H1 (cell line): ENCODE measurements around the gene RTL9. TPM values are rescaled to one million over a fixed set of nuclear protein-coding genes. Genes with fewer than 3 reads are reported as not detected.

Experiments
- CTCF ChIA-PET: fragments of 300-600 bp; sonication (Branson Sonifier 250); formaldehyde crosslinking; loops from one replicate; lab custom pipeline; 2021; ENCODE audit not compliant: partially characterized antibody; lab: Charles Lee
- POLR2A ChIA-PET: fragments of 300-600 bp; sonication (Branson Sonifier 250); formaldehyde crosslinking; loops from one replicate; lab custom pipeline; 2021; ENCODE audit warnings: inconsistent platforms; ENCODE audit not compliant: partially characterized antibody; lab: Charles Lee
- DNase-seq, 2 experiments: peaks; one replicate each; pipeline versions ENCODE4 v3.0.0 to v3.0.0-alpha.2; 2010 to 2022; ENCODE audit warnings: low spot score in 2 of 2, low read depth in 1 of 2, mixed read lengths in 1 of 2
- FAIRE-seq: peaks from 2 replicates; lab custom pipeline; 2011; peaks lifted over from hg19 to GRCh38; lab: Jason Lieb, UNC
- H2AFZ ChIP-seq: 2 replicates; pipeline ENCODE4 v1.8.1; 2012; ENCODE audit warnings: low read length, inconsistent platforms
- H2AK5ac ChIP-seq: 2 replicates; pipeline ENCODE4 v1.6.1; 2013; ENCODE audit warnings: low read depth, low read length
- H2BK120ac ChIP-seq: replicated peaks from 2 replicates; pipeline ENCODE3; 2013; ENCODE audit warnings: low read depth, low read length, inconsistent platforms
- H2BK12ac ChIP-seq: 2 replicates; pipeline ENCODE4 v1.6.1; 2013; ENCODE audit warnings: low read depth, low read length
- H2BK15ac ChIP-seq: 2 replicates; pipeline ENCODE4 v1.6.1; 2013; ENCODE audit warnings: low read length
- H2BK20ac ChIP-seq: 2 replicates; pipeline ENCODE4 v1.6.1; 2013; ENCODE audit warnings: low read length
- H2BK5ac ChIP-seq: 2 replicates; pipeline ENCODE4 v1.6.1; 2013; ENCODE audit warnings: low read depth, low read length
- H3K14ac ChIP-seq: 2 replicates; pipeline ENCODE4 v1.6.1; 2013; ENCODE audit warnings: inconsistent platforms; ENCODE audit not compliant: insufficient read length
- H3K18ac ChIP-seq: 2 replicates; pipeline ENCODE4 v1.6.1; 2013; ENCODE audit warnings: low read length; ENCODE audit errors: extremely low read depth
- H3K23ac ChIP-seq: 2 replicates; pipeline ENCODE4 v1.6.1; 2013; ENCODE audit warnings: inconsistent platforms; ENCODE audit not compliant: insufficient read length
- H3K23me2 ChIP-seq: 2 replicates; pipeline ENCODE4 v1.6.1; 2013; ENCODE audit warnings: low read depth, low read length
- H3K27ac ChIP-seq: 2 replicates; pipeline ENCODE4 v1.6.1; 2011; ENCODE audit warnings: low read depth, low read length, inconsistent platforms
- H3K27me3 ChIP-seq, 4 experiments: replicated peaks in 1 of 4; 1 replicate in 1 of 4; 2 replicates in 3 of 4; pipeline versions ENCODE4 v1.6.1 to v1.8.1; 2011 to 2013; ENCODE audit warnings: low read length in 3 of 4, mild to moderate bottlenecking in 3 of 4, inconsistent platforms in 2 of 4, mixed read lengths in 2 of 4, moderate library complexity in 1 of 4; ENCODE audit not compliant: control insufficient read depth in 3 of 4, insufficient read depth in 3 of 4; ENCODE audit errors: extremely low read depth in 1 of 4
- H3K36me3 ChIP-seq, 4 experiments: 2 replicates each; pipeline versions ENCODE4 v1.6.1 to v1.8.1; 2011 to 2013; ENCODE audit warnings: mild to moderate bottlenecking in 4 of 4, low read length in 3 of 4, moderate library complexity in 2 of 4, control low read depth in 1 of 4, inconsistent platforms in 1 of 4; ENCODE audit not compliant: insufficient read depth in 4 of 4, control insufficient read depth in 2 of 4
- H3K4ac ChIP-seq: replicated peaks from 2 replicates; pipeline ENCODE3; 2013; ENCODE audit warnings: low read length, low read depth, mixed read lengths, inconsistent platforms; ENCODE audit not compliant: insufficient read length
- H3K4me1 ChIP-seq, 4 experiments: replicated peaks in 1 of 4; 1 replicate in 1 of 4; 2 replicates in 3 of 4; pipeline versions ENCODE4 v1.6.1 to v1.8.1; 2011 to 2013; ENCODE audit warnings: low read length in 3 of 4, inconsistent platforms in 2 of 4, mixed read lengths in 1 of 4; ENCODE audit not compliant: insufficient read depth in 4 of 4, control insufficient read depth in 3 of 4
- H3K4me2 ChIP-seq, 2 experiments: 2 replicates each; pipeline versions ENCODE4 v1.6.1 to v1.8.1; 2011 to 2013; ENCODE audit warnings: low read depth in 2 of 2, low read length in 2 of 2, control low read depth in 1 of 2, inconsistent platforms in 1 of 2, mild to moderate bottlenecking in 1 of 2; ENCODE audit not compliant: insufficient read depth in 1 of 2
- H3K4me3 ChIP-seq, 4 experiments: fragments of 200-600, 300-600 bp in 1 of 4; sonication (generic), shearing (Covaris generic), sonication (Bioruptor Twin) in 1 of 4; 2 replicates each; pipeline versions ENCODE4 v1.5.1 to v1.8.1; 2011 to 2016; ENCODE audit warnings: low read length in 4 of 4, low read depth in 3 of 4, control low read depth in 2 of 4, inconsistent platforms in 2 of 4, mild to moderate bottlenecking in 2 of 4, mixed read lengths in 1 of 4, moderate library complexity in 1 of 4; ENCODE audit not compliant: insufficient read depth in 2 of 4; ENCODE audit errors: extremely low read depth in 1 of 4
- H3K56ac ChIP-seq: replicated peaks from 2 replicates; pipeline ENCODE3; 2013; ENCODE audit warnings: low read depth, mild to moderate bottlenecking, mixed read lengths, low read length, inconsistent platforms; ENCODE audit not compliant: insufficient read length
- H3K79me1 ChIP-seq: 2 replicates; pipeline ENCODE4 v1.6.1; 2013; ENCODE audit warnings: low read depth, low read length, control low read depth
- H3K79me2 ChIP-seq, 2 experiments: 2 replicates each; pipeline versions ENCODE4 v1.6.1 to v1.8.1; 2012 to 2013; ENCODE audit warnings: low read length in 2 of 2, mild to moderate bottlenecking in 2 of 2, inconsistent platforms in 1 of 2; ENCODE audit not compliant: insufficient read depth in 2 of 2, control insufficient read depth in 1 of 2
- H3K9ac ChIP-seq, 4 experiments: replicated peaks in 1 of 4; 1 replicate in 1 of 4; 2 replicates in 3 of 4; pipeline versions ENCODE4 v1.6.1 to v1.8.1; 2011 to 2013; ENCODE audit warnings: low read depth in 3 of 4, low read length in 3 of 4, control low read depth in 2 of 4, mild to moderate bottlenecking in 2 of 4, moderate library complexity in 2 of 4, inconsistent platforms in 1 of 4; ENCODE audit errors: extremely low read depth in 1 of 4
- H3K9me3 ChIP-seq, 2 experiments: 2 replicates each; pipeline versions ENCODE4 v1.6.1 to v1.8.1; 2012 to 2013; ENCODE audit warnings: mild to moderate bottlenecking in 2 of 2, moderate library complexity in 2 of 2, control low read depth in 1 of 2, inconsistent platforms in 1 of 2, low read depth in 1 of 2, low read length in 1 of 2, mixed read lengths in 1 of 2; ENCODE audit not compliant: insufficient read depth in 2 of 2
- H4K20me1 ChIP-seq, 2 experiments: replicated peaks in 1 of 2; 2 replicates each; pipeline versions ENCODE3 to v1.8.1; 2011 to 2013; ENCODE audit warnings: inconsistent platforms in 2 of 2, low read length in 2 of 2, mild to moderate bottlenecking in 1 of 2; ENCODE audit not compliant: insufficient read depth in 2 of 2, control insufficient read depth in 1 of 2
- H4K5ac ChIP-seq: 2 replicates; pipeline ENCODE4 v1.6.1; 2013; ENCODE audit warnings: low read length, low read depth, mixed read lengths, inconsistent platforms; ENCODE audit not compliant: insufficient read length
- H4K8ac ChIP-seq: 2 replicates; pipeline ENCODE4 v1.8.0; 2013; ENCODE audit warnings: mild to moderate bottlenecking, moderate library complexity, low read length, inconsistent platforms; ENCODE audit not compliant: insufficient read depth; ENCODE audit errors: extremely low read depth
- H4K91ac ChIP-seq: replicated peaks from 2 replicates; pipeline ENCODE3; 2013; ENCODE audit warnings: low read length, mixed read lengths, inconsistent platforms; ENCODE audit not compliant: insufficient read length
- ASH2L ChIP-seq: fragments of 200-600, 300-600 bp; sonication (generic); IDR thresholded peaks from one replicate; pipeline ENCODE4 v1.7.1; 2017; ENCODE audit warnings: low read length
- BACH1 ChIP-seq: IDR thresholded peaks from 2 replicates; pipeline ENCODE4 v1.6.1; 2012; ENCODE audit warnings: low read length, improper control_type of control experiment
- CBX5 ChIP-seq: fragments of 300-800, 300-1000 bp; sonication (generic); IDR thresholded peaks from 2 replicates; pipeline ENCODE4 v1.7.1; 2016; ENCODE audit warnings: antibody characterized with exemption, low read length, low read depth
- CHD1 ChIP-seq: IDR thresholded peaks from 2 replicates; pipeline ENCODE4 v1.6.1; 2012; ENCODE audit warnings: low read depth, low read length, improper control_type of control experiment
- EGR1 ChIP-seq: IDR thresholded peaks from 2 replicates; pipeline ENCODE4 v1.6.1; 2011; ENCODE audit warnings: low read depth, low read length, borderline replicate concordance
- SP2 ChIP-seq: IDR thresholded peaks from 2 replicates; pipeline ENCODE4 v1.6.1; 2012; ENCODE audit warnings: mild to moderate bottlenecking, low read length, inconsistent platforms
- SRF ChIP-seq: IDR thresholded peaks from 2 replicates; pipeline ENCODE4 v1.6.1; 2011; ENCODE audit warnings: mild to moderate bottlenecking, low read depth, low read length, moderate library complexity
- SUZ12 ChIP-seq: fragments of 200-600 bp; sonication (generic); IDR thresholded peaks from 2 replicates; pipeline ENCODE4 v1.6.1; 2012; ENCODE audit warnings: mild to moderate bottlenecking, inconsistent platforms, low read length, moderate library complexity, mixed read lengths
- TAF1 ChIP-seq: IDR thresholded peaks from 2 replicates; pipeline ENCODE4 v1.6.1; 2011; ENCODE audit warnings: mild to moderate bottlenecking, low read depth, low read length
- YY1 ChIP-seq: IDR thresholded peaks from 2 replicates; pipeline ENCODE4 v1.6.1; 2011; ENCODE audit warnings: low read depth, mild to moderate bottlenecking, low read length
- WGBS, 2 experiments: shearing (Covaris generic) in 1 of 2; methylation state at CpG; one replicate each; pipeline versions ENCODE4 v1.1.6 to v1.1.7; 2013 to 2015; ENCODE audit warnings: low lambda C conversion rate in 2 of 2, mixed read lengths in 2 of 2, inconsistent platforms in 1 of 2, low coverage in 1 of 2, missing lambda C conversion rate in 1 of 2; ENCODE audit not compliant: insufficient replicate concordance in 2 of 2, insufficient coverage in 1 of 2, insufficient read length in 1 of 2; ENCODE audit errors: extremely low coverage in 1 of 2, missing lambda C conversion rate in 1 of 2; 5-methylcytosine and 5-hydroxymethylcytosine counted together
- polyA plus RNA-seq, 7 experiments: library from polyadenylated mRNA; depleted of rRNA in 3 of 7; stranded (reverse) in 5 of 7; unstranded in 2 of 7; fragments of >200 nt in 5 of 7; fragments of 200-250 nt in 2 of 7; gene quantifications; 1 replicate in 5 of 7; 2 replicates in 1 of 7; 4 replicates in 1 of 7; pipeline versions ENCODE4 v1.2.1 to v1.2.3, GENCODE V29; 2011 to 2013; ENCODE audit warnings: missing spikeins in 2 of 7, mixed read lengths in 2 of 7
- total RNA-seq: library from RNA; stranded (reverse); fragmentation: NEBNext Ultra II Directional; extraction: Animal tissue kit (Norgen Biotek cat#: 25700); gene quantifications from 2 replicates; pipeline ENCODE4 v1.2.1, GENCODE V29; 2021
- TF ChIP-seq, protein P1 (sequence below): IDR thresholded peaks from 2 replicates; pipeline ENCODE4 v1.6.1; 2012; ENCODE audit warnings: inconsistent platforms
- TF ChIP-seq, protein P2 (sequence below), 3 experiments: IDR thresholded peaks; 1 replicate in 2 of 3; 2 replicates in 1 of 3; pipeline versions ENCODE4 v1.5.1 to v1.6.1; 2011; ENCODE audit warnings: low read length in 3 of 3, mild to moderate bottlenecking in 3 of 3, inconsistent platforms in 2 of 3, low read depth in 1 of 3, moderate library complexity in 1 of 3; ENCODE audit not compliant: insufficient read depth in 1 of 3; ENCODE audit errors: control extremely low read depth in 1 of 3

Gene RTL9
- total and polyA plus RNA-seq, 2 of the 8 experiments (the other 6 are each of a cell fraction or from before 2014, with no cell fraction given): 0.09 to 0.20 TPM

DNA sequence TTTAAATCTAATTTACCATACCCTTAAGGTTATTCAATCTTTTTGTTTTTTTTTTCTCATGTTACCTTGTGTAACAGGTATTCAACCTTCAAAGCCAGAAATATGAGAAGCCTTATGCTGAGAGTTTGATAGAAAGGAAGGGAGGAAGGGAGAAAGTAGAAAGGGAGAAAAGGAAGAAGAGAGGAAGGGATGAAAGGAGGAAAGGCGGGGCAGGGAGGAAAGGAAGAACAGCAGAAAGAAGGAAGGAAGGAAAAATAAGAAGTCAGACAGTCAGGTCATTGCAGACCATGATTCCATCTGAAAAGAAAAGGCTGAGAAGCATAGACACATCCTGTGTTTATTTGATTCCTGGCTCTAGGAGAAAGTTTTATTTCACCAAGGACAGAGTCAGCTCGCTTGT is 30.9 kb downstream of the RTL9 start:
- Histone ChIP-seq H2AFZ (no peak overlapping the region), H3K4me1 (no peaks in the 10 kb centered on the region), H3K36me3 (no peaks in the 10 kb centered on the region), H4K20me1 (no peaks in the 10 kb centered on the region), H3K14ac (no peak overlapping the region), H2BK120ac (no peak overlapping the region), H3K9me3 (no peaks in the 10 kb centered on the region), H3K18ac (no peak overlapping the region), H3K4me2 (no peak overlapping the region), H2AK5ac (no peak overlapping the region), H4K8ac (no peak overlapping the region), H3K9ac (no peak overlapping the region), H3K27ac (no peak overlapping the region), H3K4me3 (no peak overlapping the region), H3K56ac (no peak overlapping the region), H3K23me2 (no peaks in the 10 kb centered on the region), H2BK12ac (no peak overlapping the region), H2BK15ac (no peak overlapping the region), H3K79me1 (no peaks in the 10 kb centered on the region), H2BK5ac (no peak overlapping the region), H2BK20ac (no peak overlapping the region), H3K79me2 (no peaks in the 10 kb centered on the region), H4K5ac (no peak overlapping the region), H3K27me3 (no peaks in the 10 kb centered on the region), H4K91ac (no peak overlapping the region), H3K4ac (no peak overlapping the region), H3K23ac (no peak overlapping the region)
- FAIRE-seq (no peak), DNase-seq (no peak)
- ChIA-PET CTCF (interaction anchor here (0.6 to 1.7 kb wide), 3 partner anchors 13 to 344 kb away, joined by 3 to 6 read pairs (median 4); no protein-coding TSS in a partner anchor), POLR2A (no interaction called here)
- 93% methylated on average over 2 of the region's 2 CpGs; no CpG with 5 or more reads in 1 of the 2 experiments for WGBS, 2 experiments
- no peak for TF ChIP-seq SRF
- no peak for TF ChIP-seq YY1
- TF ChIP-seq SP2: no peak
- TF ChIP-seq TAF1: no peak
- TF ChIP-seq CHD1: no peak
- no peak for TF ChIP-seq SUZ12
- TF ChIP-seq EGR1: no peak
- no peak for TF ChIP-seq CBX5
- no peak for TF ChIP-seq ASH2L
- TF ChIP-seq, protein P1, sequence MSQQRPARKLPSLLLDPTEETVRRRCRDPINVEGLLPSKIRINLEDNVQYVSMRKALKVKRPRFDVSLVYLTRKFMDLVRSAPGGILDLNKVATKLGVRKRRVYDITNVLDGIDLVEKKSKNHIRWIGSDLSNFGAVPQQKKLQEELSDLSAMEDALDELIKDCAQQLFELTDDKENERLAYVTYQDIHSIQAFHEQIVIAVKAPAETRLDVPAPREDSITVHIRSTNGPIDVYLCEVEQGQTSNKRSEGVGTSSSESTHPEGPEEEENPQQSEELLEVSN: no peak
- TF ChIP-seq, protein P2, sequence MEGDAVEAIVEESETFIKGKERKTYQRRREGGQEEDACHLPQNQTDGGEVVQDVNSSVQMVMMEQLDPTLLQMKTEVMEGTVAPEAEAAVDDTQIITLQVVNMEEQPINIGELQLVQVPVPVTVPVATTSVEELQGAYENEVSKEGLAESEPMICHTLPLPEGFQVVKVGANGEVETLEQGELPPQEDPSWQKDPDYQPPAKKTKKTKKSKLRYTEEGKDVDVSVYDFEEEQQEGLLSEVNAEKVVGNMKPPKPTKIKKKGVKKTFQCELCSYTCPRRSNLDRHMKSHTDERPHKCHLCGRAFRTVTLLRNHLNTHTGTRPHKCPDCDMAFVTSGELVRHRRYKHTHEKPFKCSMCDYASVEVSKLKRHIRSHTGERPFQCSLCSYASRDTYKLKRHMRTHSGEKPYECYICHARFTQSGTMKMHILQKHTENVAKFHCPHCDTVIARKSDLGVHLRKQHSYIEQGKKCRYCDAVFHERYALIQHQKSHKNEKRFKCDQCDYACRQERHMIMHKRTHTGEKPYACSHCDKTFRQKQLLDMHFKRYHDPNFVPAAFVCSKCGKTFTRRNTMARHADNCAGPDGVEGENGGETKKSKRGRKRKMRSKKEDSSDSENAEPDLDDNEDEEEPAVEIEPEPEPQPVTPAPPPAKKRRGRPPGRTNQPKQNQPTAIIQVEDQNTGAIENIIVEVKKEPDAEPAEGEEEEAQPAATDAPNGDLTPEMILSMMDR (IDR thresholded peaks at IDR 0.05; ENCODE audit: control extremely low read depth in 1 of 3, insufficient read depth in 1 of 3, low read depth in 1 of 3, low read length in 3 of 3): no peak
- no peak for TF ChIP-seq BACH1
